K562 (cell line): ENCODE data around the gene HDHD3. TPM values are rescaled to one million over a fixed set of nuclear protein-coding genes. Genes with fewer than 3 reads are reported as not detected.

ENCODE experiments used
- ATF1 ChIP-seq, 2 experiments: fragments of 450-650 bp in 1 of 2; IDR thresholded peaks; 2 replicates each; pipeline ENCODE4 v1.6.1; 2016; ENCODE audit warnings: missing compliant biosample characterization in 1 of 2, missing genetic modification characterization in 1 of 2
- CSDE1 ChIP-seq, 2 experiments: fragments of 450-650 bp; IDR thresholded peaks; 2 replicates each; pipeline ENCODE4 v1.6.1; 2016; ENCODE audit warnings: mild to moderate bottlenecking in 1 of 2
- EP300 ChIP-seq: IDR thresholded peaks from 2 replicates; pipeline ENCODE4 v1.6.1; 2012; ENCODE audit warnings: low read length, improper control_type of control experiment
- ETV6 ChIP-seq, 3 experiments: fragments of 150-350 bp in 1 of 3; sonication (generic) in 1 of 3; formaldehyde crosslinking in 1 of 3; IDR thresholded peaks; 2 replicates each; pipeline versions ENCODE4 v1.6.1 to v1.8.0; 2014 to 2022; ENCODE audit warnings: borderline replicate concordance in 2 of 3, low read depth in 2 of 3, antibody characterized with exemption in 1 of 3, low read length in 1 of 3, mild to moderate bottlenecking in 1 of 3, missing genetic modification reagents in 1 of 3
- EZH2 ChIP-seq: IDR thresholded peaks from 2 replicates; pipeline ENCODE4 v1.6.1; 2012; ENCODE audit warnings: low read depth, mild to moderate bottlenecking, inconsistent platforms, low read length, borderline replicate concordance
- KAT2B ChIP-seq: IDR thresholded peaks from one replicate; pipeline ENCODE4 v1.6.1; 2012; ENCODE audit warnings: low read depth, mild to moderate bottlenecking, control low read depth, inconsistent platforms, low read length, moderate library complexity
- KDM1A ChIP-seq, 2 experiments: fragments of 450-650 bp; IDR thresholded peaks; 2 replicates each; pipeline ENCODE4 v1.6.1; 2016; ENCODE audit warnings: mild to moderate bottlenecking in 2 of 2
- MXI1 ChIP-seq: IDR thresholded peaks from 2 replicates; pipeline ENCODE4 v1.6.1; 2011; ENCODE audit warnings: low read depth, mild to moderate bottlenecking, improper control_type of control experiment, low read length
- NFRKB ChIP-seq: fragments of 450-650 bp; IDR thresholded peaks from 2 replicates; pipeline ENCODE4 v1.6.1; 2016; ENCODE audit warnings: low read depth
- SIN3A ChIP-seq, 2 experiments: fragments of 150-350 bp in 1 of 2; IDR thresholded peaks; 2 replicates each; pipeline ENCODE4 v1.6.1; 2011 to 2016; ENCODE audit warnings: borderline replicate concordance in 2 of 2, low read depth in 2 of 2, low read length in 2 of 2, mild to moderate bottlenecking in 2 of 2, moderate library complexity in 2 of 2; ENCODE audit not compliant: control insufficient read depth in 1 of 2
- SRSF3 ChIP-seq: fragments of 200-400 bp; formaldehyde crosslinking; IDR thresholded peaks from 2 replicates; pipeline ENCODE4 v1.6.1; 2016; ENCODE audit warnings: mild to moderate bottlenecking, low read length, moderate library complexity; ENCODE audit not compliant: insufficient read depth
- ZBTB17 ChIP-seq: fragments of 450-650 bp; formaldehyde crosslinking; IDR thresholded peaks from 2 replicates; pipeline ENCODE4 v1.4.0; 2020; ENCODE audit warnings: mild to moderate bottlenecking
- ZBTB8A ChIP-seq: fragments of 450-650 bp; IDR thresholded peaks from 2 replicates; pipeline ENCODE4 v1.6.1; 2018; ENCODE audit warnings: mild to moderate bottlenecking, moderate library complexity; ENCODE audit not compliant: partially characterized antibody
- ZFP30 ChIP-seq: fragments of 250-450 bp; sonication (Bioruptor Pico); IDR thresholded peaks from 2 replicates; pipeline ENCODE4 v1.8.0; 2022; ENCODE audit warnings: moderate library complexity, mild to moderate bottlenecking, inconsistent platforms, borderline replicate concordance
- ZKSCAN8 ChIP-seq: fragments of 200-800 bp; sonication (Bioruptor generic); IDR thresholded peaks from 2 replicates; pipeline ENCODE4 v1.6.1; 2016; ENCODE audit warnings: missing genetic modification characterization, missing compliant biosample characterization
- ZNF217 ChIP-seq: sonication (generic); formaldehyde crosslinking; IDR thresholded peaks from 2 replicates; pipeline ENCODE4 v1.8.0; 2022; ENCODE audit warnings: mild to moderate bottlenecking, missing genetic modification reagents
- ZNF232 ChIP-seq: sonication (generic); formaldehyde crosslinking; IDR thresholded peaks from 2 replicates; pipeline ENCODE4 v1.8.0; 2022; ENCODE audit warnings: mild to moderate bottlenecking, missing genetic modification reagents
- ZNF24 ChIP-seq: fragments of 450-650 bp; IDR thresholded peaks from 2 replicates; pipeline ENCODE4 v1.6.1; 2016
- ZNF583 ChIP-seq: fragments of 250-450 bp; sonication (Bioruptor Pico); IDR thresholded peaks from 2 replicates; pipeline ENCODE4 v1.4.0; 2020
- ZNF830 ChIP-seq: fragments of 250-450 bp; sonication (Bioruptor Pico); IDR thresholded peaks from 2 replicates; pipeline ENCODE4 v1.5.0; 2021; ENCODE audit warnings: mild to moderate bottlenecking
- ZSCAN29 ChIP-seq: fragments of 450-650 bp; IDR thresholded peaks from 2 replicates; pipeline ENCODE4 v1.6.1; 2017
- polyA plus RNA-seq, 8 experiments: library from polyadenylated mRNA; depleted of rRNA in 4 of 8; stranded (reverse) in 5 of 8; unstranded in 3 of 8; fragments of >200 nt; fragmentation: Nextera tagmentation in 2 of 8; fragmentation: Illumina TruSeq in 1 of 8; extraction: Ambion mirVana in 2 of 8; extraction: Trizol in 1 of 8; gene quantifications; 2 replicates each; pipeline versions ENCODE4 v1.2.1 to v1.2.3, GENCODE V29; 2011 to 2014; ENCODE audit warnings: inconsistent platforms in 1 of 8, missing spikeins in 1 of 8
- total RNA-seq, 7 experiments: library from RNA; depleted of rRNA in 6 of 7; stranded (reverse); fragments of >200 nt in 6 of 7; fragmentation: Illumina TruSeq in 2 of 7; extraction: Trizol in 2 of 7; gene quantifications; 2 replicates each; pipeline versions ENCODE4 v1.2.1 to v1.2.3, GENCODE V29; 2011 to 2021; ENCODE audit warnings: low replicate concordance in 1 of 7
- TF ChIP-seq, protein P1 (sequence below), 2 experiments: IDR thresholded peaks; 2 replicates each; pipeline ENCODE4 v1.6.1; 2012; ENCODE audit warnings: improper control_type of control experiment in 2 of 2, low read depth in 2 of 2, low read length in 2 of 2, borderline replicate concordance in 1 of 2
- TF ChIP-seq, protein P2 (sequence below): fragments of 250-450 bp; sonication (Bioruptor Pico); IDR thresholded peaks from 2 replicates; pipeline ENCODE4 v1.4.0; 2020; ENCODE audit warnings: mild to moderate bottlenecking
- TF ChIP-seq, protein P3 (sequence below), 2 experiments: fragments of 450-650 bp in 1 of 2; sonication (generic) in 1 of 2; formaldehyde crosslinking; conservative IDR thresholded peaks; 2 replicates each; pipeline versions ENCODE4 v1.4.0 to v1.8.1; 2020 to 2022; ENCODE audit warnings: mild to moderate bottlenecking in 1 of 2, missing genetic modification reagents in 1 of 2

Gene HDHD3
- total and polyA plus RNA-seq, 9 of the 15 experiments (the other 6 are each of a cell fraction or from before 2014, with no cell fraction given): 1.1 to 19.1 (median 10.9) TPM

DNA sequence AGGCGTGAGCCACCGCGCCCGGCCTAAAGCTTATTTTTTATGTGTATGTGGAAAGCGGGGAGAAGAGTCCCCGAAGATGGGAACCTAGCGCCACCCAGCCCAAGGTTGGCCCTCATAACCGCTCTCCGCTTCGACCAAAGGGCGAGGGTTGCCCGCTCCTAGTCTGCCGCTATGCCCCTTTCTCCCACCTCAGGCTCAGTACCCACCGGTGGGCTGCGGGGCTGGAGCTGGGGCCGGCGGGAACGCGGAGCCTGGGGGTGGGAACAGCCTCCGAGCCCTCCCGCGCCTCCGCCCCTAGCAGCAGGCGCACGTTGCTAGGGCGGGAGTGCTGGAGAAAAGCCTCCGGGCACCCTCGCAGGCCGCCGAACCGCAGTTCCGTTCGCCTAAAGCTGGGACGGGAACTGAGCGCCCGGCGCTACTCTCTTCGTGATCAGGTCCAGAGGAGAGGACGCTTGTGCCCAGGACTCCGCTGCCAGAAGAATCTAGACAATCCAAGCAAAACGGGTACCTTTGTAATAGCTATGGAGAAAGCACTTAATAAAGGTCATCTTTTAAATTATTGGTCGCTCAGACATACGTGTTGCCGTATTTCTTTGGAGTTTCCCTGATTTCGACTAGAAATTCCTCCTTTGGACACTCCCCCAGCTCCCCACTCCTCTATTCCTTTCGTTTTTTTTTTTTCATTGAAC is 36.6 kb downstream of the HDHD3 start, which contains the start of gene WDR31 (continued):
- TF ChIP-seq SIN3A (IDR thresholded peaks at IDR 0.05; ENCODE audit: borderline replicate concordance in 2 of 2, control insufficient read depth in 1 of 2, low read depth in 2 of 2, low read length in 2 of 2) (peak; percentile 90 to 95), CSDE1 (IDR thresholded peaks at IDR 0.05) (peak in 1 of 2 experiments; percentile 54; a peak in 1 of 4 replicates), EZH2 (no peak), SRSF3 (no peak), EP300 (no peak; the same call in 1 of the 2 replicates), ATF1 (CRISPR knock-in tag; IDR thresholded peaks at IDR 0.05) (no peak), ATF1 (tag; IDR thresholded peaks at IDR 0.05) (peak; percentile 67), ZNF830 (CRISPR knock-in tag) (no peak), KAT2B (no peak), ETV6 (IDR thresholded peaks at IDR 0.05; ENCODE audit: borderline replicate concordance in 1 of 2, low read depth in 2 of 2, low read length in 1 of 2) (no peak), ETV6 (CRISPR knock-in tag; IDR thresholded peaks at IDR 0.05; ENCODE audit: borderline replicate concordance) (no peak), ZBTB8A (no peak), ZNF232 (no peak), KDM1A (IDR thresholded peaks at IDR 0.05) (no peak), NFRKB (no peak), ZNF24 (peak; percentile 63), ZFP30 (CRISPR knock-in tag) (no peak), MXI1 (peak; percentile 92), ZNF583 (CRISPR knock-in tag) (no peak), ZBTB17 (CRISPR knock-in tag) (no peak), ZNF217 (CRISPR knock-in tag) (no peak), ZKSCAN8 (CRISPR knock-in tag) (no peak), ZSCAN29 (no peak)
- TF ChIP-seq, protein P1, sequence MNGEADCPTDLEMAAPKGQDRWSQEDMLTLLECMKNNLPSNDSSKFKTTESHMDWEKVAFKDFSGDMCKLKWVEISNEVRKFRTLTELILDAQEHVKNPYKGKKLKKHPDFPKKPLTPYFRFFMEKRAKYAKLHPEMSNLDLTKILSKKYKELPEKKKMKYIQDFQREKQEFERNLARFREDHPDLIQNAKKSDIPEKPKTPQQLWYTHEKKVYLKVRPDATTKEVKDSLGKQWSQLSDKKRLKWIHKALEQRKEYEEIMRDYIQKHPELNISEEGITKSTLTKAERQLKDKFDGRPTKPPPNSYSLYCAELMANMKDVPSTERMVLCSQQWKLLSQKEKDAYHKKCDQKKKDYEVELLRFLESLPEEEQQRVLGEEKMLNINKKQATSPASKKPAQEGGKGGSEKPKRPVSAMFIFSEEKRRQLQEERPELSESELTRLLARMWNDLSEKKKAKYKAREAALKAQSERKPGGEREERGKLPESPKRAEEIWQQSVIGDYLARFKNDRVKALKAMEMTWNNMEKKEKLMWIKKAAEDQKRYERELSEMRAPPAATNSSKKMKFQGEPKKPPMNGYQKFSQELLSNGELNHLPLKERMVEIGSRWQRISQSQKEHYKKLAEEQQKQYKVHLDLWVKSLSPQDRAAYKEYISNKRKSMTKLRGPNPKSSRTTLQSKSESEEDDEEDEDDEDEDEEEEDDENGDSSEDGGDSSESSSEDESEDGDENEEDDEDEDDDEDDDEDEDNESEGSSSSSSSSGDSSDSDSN (IDR thresholded peaks at IDR 0.05; ENCODE audit: borderline replicate concordance in 1 of 2, low read depth in 2 of 2, low read length in 2 of 2): peak; percentile 65 to 92; a peak in 2 of 4 replicates
- TF ChIP-seq, protein P2, sequence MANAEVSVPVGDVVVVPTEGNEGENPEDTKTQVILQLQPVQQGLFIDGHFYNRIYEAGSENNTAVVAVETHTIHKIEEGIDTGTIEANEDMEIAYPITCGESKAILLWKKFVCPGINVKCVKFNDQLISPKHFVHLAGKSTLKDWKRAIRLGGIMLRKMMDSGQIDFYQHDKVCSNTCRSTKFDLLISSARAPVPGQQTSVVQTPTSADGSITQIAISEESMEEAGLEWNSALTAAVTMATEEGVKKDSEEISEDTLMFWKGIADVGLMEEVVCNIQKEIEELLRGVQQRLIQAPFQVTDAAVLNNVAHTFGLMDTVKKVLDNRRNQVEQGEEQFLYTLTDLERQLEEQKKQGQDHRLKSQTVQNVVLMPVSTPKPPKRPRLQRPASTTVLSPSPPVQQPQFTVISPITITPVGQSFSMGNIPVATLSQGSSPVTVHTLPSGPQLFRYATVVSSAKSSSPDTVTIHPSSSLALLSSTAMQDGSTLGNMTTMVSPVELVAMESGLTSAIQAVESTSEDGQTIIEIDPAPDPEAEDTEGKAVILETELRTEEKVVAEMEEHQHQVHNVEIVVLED (CRISPR knock-in tag): 0 out of 2 replicates have a peak, but pooled peaks have one; percentile 46
- TF ChIP-seq, protein P3, sequence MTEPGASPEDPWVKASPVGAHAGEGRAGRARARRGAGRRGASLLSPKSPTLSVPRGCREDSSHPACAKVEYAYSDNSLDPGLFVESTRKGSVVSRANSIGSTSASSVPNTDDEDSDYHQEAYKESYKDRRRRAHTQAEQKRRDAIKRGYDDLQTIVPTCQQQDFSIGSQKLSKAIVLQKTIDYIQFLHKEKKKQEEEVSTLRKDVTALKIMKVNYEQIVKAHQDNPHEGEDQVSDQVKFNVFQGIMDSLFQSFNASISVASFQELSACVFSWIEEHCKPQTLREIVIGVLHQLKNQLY (CRISPR knock-in tag; conservative IDR thresholded peaks at IDR 0.05): no peak
